ENCODE results near the gene SLC50A1. TPM values are rescaled to one million over a fixed set of nuclear protein-coding genes. Genes with fewer than 3 reads are reported as not detected.

SLC50A1 gene
- total RNA-seq, 1 experiment from 2014 or later, result 24.9 TPM

DNA sequence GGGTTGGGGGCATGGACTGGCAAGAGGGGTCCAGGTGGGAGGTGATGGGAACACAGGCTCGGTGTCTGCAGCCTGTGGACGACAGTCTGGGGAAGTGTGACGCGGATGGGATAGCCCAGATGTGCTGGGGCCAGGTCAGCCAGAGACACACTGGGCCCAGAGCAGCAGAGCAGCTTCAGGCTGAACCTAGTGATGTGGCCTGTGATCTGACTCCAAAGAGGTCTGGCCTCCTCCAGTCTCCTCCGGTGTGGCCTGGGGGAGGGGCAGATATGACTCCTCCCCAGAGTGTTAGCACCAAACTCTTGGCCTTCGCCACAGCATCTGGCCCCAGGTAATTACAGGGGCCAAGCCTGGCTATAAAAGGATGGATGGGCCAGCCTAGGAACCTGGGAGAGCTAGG, 43.5 kb upstream of the SLC50A1 start:
- Histone ChIP-seq H2AK5ac (ENCODE audit: insufficient read length, low read length) (no peak overlapping the region), H3K79me1 (ENCODE audit: insufficient read depth, low read depth, low read length, poor library complexity, severe bottlenecking) (no peaks in the 10 kb centered on the region), H3K4me2 (ENCODE audit: insufficient read depth, insufficient read length, low read length) (no peak overlapping the region), H3K4ac (ENCODE audit: low read depth, low read length) (no peak overlapping the region), H3K23ac (ENCODE audit: insufficient read length, low read depth, low read length) (no peak overlapping the region), H3K4me1 (ENCODE audit: insufficient read depth, low read length) (no peaks in the 10 kb centered on the region), H2BK120ac (ENCODE audit: low read depth, low read length, poor library complexity, severe bottlenecking) (no peak overlapping the region), H3K27ac (ENCODE audit: insufficient read length, low read depth, low read length) (no peak overlapping the region), H2BK15ac (ENCODE audit: low read depth, low read length) (no peak overlapping the region), H3K9ac (ENCODE audit: extremely low read depth, insufficient read length, low read length) (no peak overlapping the region), H3K9me3 (ENCODE audit: control insufficient read depth, low read depth, low read length) (no peaks in the 10 kb centered on the region), H3K23me2 (ENCODE audit: insufficient read length, low read depth, low read length, poor library complexity, severe bottlenecking) (peaks cover 6% of the 10 kb centered on the region), H3K79me2 (ENCODE audit: insufficient read depth, low read length) (no peaks in the 10 kb centered on the region), H4K8ac (replicated peaks; ENCODE audit: insufficient read length, low read depth, low read length) (no peak overlapping the region), H2BK20ac (ENCODE audit: low read depth, low read length, poor library complexity, severe bottlenecking) (no peak overlapping the region), H3T11ph (ENCODE audit: low read length) (no peak overlapping the region), H2BK12ac (ENCODE audit: insufficient read length, low read depth, low read length) (no peak overlapping the region), H3K56ac (ENCODE audit: insufficient read length, low read depth, low read length) (no peak overlapping the region), H3K14ac (ENCODE audit: insufficient read depth, low read length) (no peak overlapping the region), H2AFZ (ENCODE audit: low read length) (no peak overlapping the region), H3K27me3 (ENCODE audit: insufficient read depth, low read length) (peaks cover 2% of the 10 kb centered on the region; the same call in 1 of the 2 replicates), H4K20me1 (ENCODE audit: control insufficient read depth, insufficient read depth, insufficient read length) (no peaks in the 10 kb centered on the region), H4K91ac (ENCODE audit: insufficient read length, low read depth, low read length) (no peak overlapping the region), H2BK5ac (ENCODE audit: insufficient read length, low read length) (no peak overlapping the region), H4K5ac (ENCODE audit: insufficient read length, low read depth, low read length) (no peak overlapping the region), H3K18ac (ENCODE audit: insufficient read length, low read depth, low read length) (no peak overlapping the region)
- WGBS (ENCODE audit: extremely low coverage, insufficient read length, low lambda C conversion rate), result no CpG with 5 or more reads among the region's 6 CpGs
- Mint-ChIP-seq H3K27me3 (ENCODE audit: low read depth) (peaks cover 53% of the 10 kb centered on the region), H3K4me1 (peaks cover 17 to 30% of the 10 kb centered on the region in 2 experiments), H3K27ac (no peak overlapping the region), H3K9me3 (no peaks in the 10 kb centered on the region; a peak in 1 of 5 replicates), H3K4me3 (no peak overlapping the region), H3K36me3 (ENCODE audit: insufficient read depth in 1 of 3, low read depth in 3 of 3) (0 out of 7 replicates have a peak, but pooled peaks cover 0 to 4% (median 0%) of the 10 kb centered on the region in 3 experiments)
- TF ChIP-seq, protein P1, sequence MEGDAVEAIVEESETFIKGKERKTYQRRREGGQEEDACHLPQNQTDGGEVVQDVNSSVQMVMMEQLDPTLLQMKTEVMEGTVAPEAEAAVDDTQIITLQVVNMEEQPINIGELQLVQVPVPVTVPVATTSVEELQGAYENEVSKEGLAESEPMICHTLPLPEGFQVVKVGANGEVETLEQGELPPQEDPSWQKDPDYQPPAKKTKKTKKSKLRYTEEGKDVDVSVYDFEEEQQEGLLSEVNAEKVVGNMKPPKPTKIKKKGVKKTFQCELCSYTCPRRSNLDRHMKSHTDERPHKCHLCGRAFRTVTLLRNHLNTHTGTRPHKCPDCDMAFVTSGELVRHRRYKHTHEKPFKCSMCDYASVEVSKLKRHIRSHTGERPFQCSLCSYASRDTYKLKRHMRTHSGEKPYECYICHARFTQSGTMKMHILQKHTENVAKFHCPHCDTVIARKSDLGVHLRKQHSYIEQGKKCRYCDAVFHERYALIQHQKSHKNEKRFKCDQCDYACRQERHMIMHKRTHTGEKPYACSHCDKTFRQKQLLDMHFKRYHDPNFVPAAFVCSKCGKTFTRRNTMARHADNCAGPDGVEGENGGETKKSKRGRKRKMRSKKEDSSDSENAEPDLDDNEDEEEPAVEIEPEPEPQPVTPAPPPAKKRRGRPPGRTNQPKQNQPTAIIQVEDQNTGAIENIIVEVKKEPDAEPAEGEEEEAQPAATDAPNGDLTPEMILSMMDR (conservative IDR thresholded peaks at IDR 0.05), result no peak
- no peak for DNase-seq
